SK-N-SH (cell line): ENCODE results near the gene RAB1B.

Experiments used
- RXRA ChIP-seq: IDR thresholded peaks from 2 replicates; pipeline ENCODE4 v1.4.0; 2012; ENCODE audit warnings: low read depth, mild to moderate bottlenecking, borderline replicate concordance
- TAF1 ChIP-seq: IDR thresholded peaks from 2 replicates; pipeline ENCODE4 v1.6.1; 2012; ENCODE audit warnings: low read depth, mild to moderate bottlenecking, low read length, moderate library complexity, borderline replicate concordance
- USF2 ChIP-seq: fragments of 150-350 bp; IDR thresholded peaks from 2 replicates; pipeline ENCODE4 v1.6.1; 2017; ENCODE audit warnings: antibody characterized with exemption, low read length, low read depth, borderline replicate concordance

GRCh38 chr11:66248903-66249302 is 19.5 kb upstream of the RAB1B start:
- TF ChIP-seq USF2 (no peak), TAF1 (no peak), RXRA (no peak)
